MM.1S (cell line): ENCODE measurements around the gene NRIP3.
"Not testable (repeated sequence)": the region's sequence is repeated elsewhere in the genome, so short reads cannot be mapped to it uniquely, and the experiment has no call there.

Experiments
- DNase-seq: peaks from one replicate; pipeline ENCODE4 v3.0.0-alpha.2; 2015
- H2AFZ ChIP-seq: fragments of 300-600 bp; sonication (generic); 2 replicates; pipeline ENCODE4 v1.6.0; 2016; ENCODE audit warnings: antibody characterized with exemption, low read length
- H3F3A ChIP-seq: fragments of 300-600 bp; sonication (generic); 2 replicates; pipeline ENCODE4 v1.6.1; 2016; ENCODE audit warnings: mild to moderate bottlenecking, antibody characterized with exemption, low read length, moderate library complexity, mixed read lengths; ENCODE audit not compliant: insufficient read depth
- H3K27ac ChIP-seq: fragments of 300-600 bp; sonication (generic); 2 replicates; pipeline ENCODE4 v1.5.1; 2016; ENCODE audit warnings: mild to moderate bottlenecking, low read length
- H3K27me3 ChIP-seq: fragments of 300-600 bp; sonication (generic); replicated peaks from 2 replicates; pipeline ENCODE4 v1.6.0; 2016; ENCODE audit warnings: low read length; ENCODE audit not compliant: insufficient read depth
- H3K36me3 ChIP-seq: fragments of 300-600 bp; sonication (generic); replicated peaks from 2 replicates; pipeline ENCODE4 v1.6.1; 2016; ENCODE audit warnings: mild to moderate bottlenecking, low read length, mixed read lengths; ENCODE audit not compliant: insufficient read depth
- H3K4me1 ChIP-seq: fragments of 300-600 bp; sonication (generic); 2 replicates; pipeline ENCODE4 v1.6.1; 2016; ENCODE audit warnings: low read length, mixed read lengths
- H3K4me2 ChIP-seq: fragments of 300-600 bp; sonication (generic); 2 replicates; pipeline ENCODE4 v1.6.0; 2016; ENCODE audit warnings: low read depth, low read length
- H3K4me3 ChIP-seq: fragments of 300-600 bp; sonication (generic); 2 replicates; pipeline ENCODE4 v1.5.1; 2016; ENCODE audit warnings: low read length, mixed read lengths
- H3K79me2 ChIP-seq: fragments of 300-600 bp; sonication (generic); 2 replicates; pipeline ENCODE4 v1.6.1; 2016; ENCODE audit warnings: mixed run types, low read length, mixed read lengths
- H3K9ac ChIP-seq: fragments of 300-600 bp; sonication (generic); 2 replicates; pipeline ENCODE4 v1.6.1; 2016; ENCODE audit warnings: low read length, mixed read lengths
- H3K9me2 ChIP-seq: fragments of 300-600 bp; sonication (generic); replicated peaks from 2 replicates; pipeline ENCODE4 v1.6.1; 2016; ENCODE audit warnings: mild to moderate bottlenecking, low read length, mixed read lengths; ENCODE audit not compliant: insufficient read depth
- H3K9me3 ChIP-seq: fragments of 300-600 bp; sonication (generic); replicated peaks from 2 replicates; pipeline ENCODE4 v1.6.1; 2016; ENCODE audit warnings: mild to moderate bottlenecking, low read length, mixed read lengths; ENCODE audit not compliant: insufficient read depth
- H4K20me1 ChIP-seq: fragments of 300-600 bp; sonication (generic); 2 replicates; pipeline ENCODE4 v1.6.1; 2016; ENCODE audit warnings: mild to moderate bottlenecking, low read length, moderate library complexity, mixed read lengths; ENCODE audit not compliant: insufficient read depth
- CTCF ChIP-seq: fragments of 300-600 bp; sonication (generic); IDR thresholded peaks from 2 replicates; pipeline ENCODE4 v1.5.1; 2016; ENCODE audit warnings: antibody characterized with exemption, low read length, mixed read lengths
- EZH2 ChIP-seq: fragments of 300-600 bp; sonication (generic); optimal IDR thresholded peaks from 2 replicates; pipeline ENCODE3; 2017; ENCODE audit warnings: low read depth, mild to moderate bottlenecking, antibody characterized with exemption, low read length, mixed read lengths
- EZH2phosphoT487 ChIP-seq: fragments of 300-600 bp; sonication (generic); IDR thresholded peaks from 2 replicates; pipeline ENCODE4 v1.6.1; 2018; ENCODE audit warnings: antibody characterized with exemption, low read length

NRIP3 gene

GRCh38 chr11:9013373-9013772 is 9.6 kb upstream of the NRIP3 start:
- Histone ChIP-seq H4K20me1 (no peaks in the 10 kb centered on the region), H3K4me2 (no peak overlapping the region), H3K9ac (no peak overlapping the region), H3K9me2 (no peaks in the 10 kb centered on the region), H3K9me3 (no peaks in the 10 kb centered on the region), H3K79me2 (no peaks in the 10 kb centered on the region), H3K4me3 (no peak overlapping the region), H3K36me3 (no peaks in the 10 kb centered on the region), H3K27me3 (no peaks in the 10 kb centered on the region), H3K27ac (no peak overlapping the region), H3K4me1 (no peaks in the 10 kb centered on the region; the same call in 1 of the 2 replicates), H3F3A (no peaks in the 10 kb centered on the region), H2AFZ (no peak overlapping the region)
- TF ChIP-seq EZH2phosphoT487 (no peak), EZH2 (no peak), CTCF (no peak)
- DNase-seq = no peak

- not testable (repeated sequence) for H2AFZ ChIP-seq, H3K9ac ChIP-seq, H3K9me3 ChIP-seq, DNase-seq, H3K36me3 ChIP-seq, H3K9me2 ChIP-seq, H3F3A ChIP-seq, H3K27me3 ChIP-seq, H3K27ac ChIP-seq, H3K4me3 ChIP-seq, H3K4me1 ChIP-seq, H4K20me1 ChIP-seq, H3K79me2 ChIP-seq, H3K4me2 ChIP-seq
Observed at GRCh38 chr11:9009538-9009937, 5.7 kb upstream of the NRIP3 start.

- Histone ChIP-seq H2AFZ (no peak overlapping the region), H3K9me3 (no peaks in the 10 kb centered on the region), H3K9me2 (no peaks in the 10 kb centered on the region), H4K20me1 (no peaks in the 10 kb centered on the region), H3K4me3 (no peak overlapping the region), H3K36me3 (no peaks in the 10 kb centered on the region), H3F3A (no peaks in the 10 kb centered on the region), H3K4me2 (no peak overlapping the region), H3K27me3 (peaks cover 2% of the 10 kb centered on the region; the same call in 1 of the 2 replicates), H3K79me2 (no peaks in the 10 kb centered on the region), H3K9ac (no peak overlapping the region), H3K27ac (no peak overlapping the region), H3K4me1 (no peaks in the 10 kb centered on the region)
- no peak for DNase-seq
- TF ChIP-seq EZH2 (no peak), EZH2phosphoT487 (no peak), CTCF (no peak)
Observed at GRCh38 chr11:9008661-9009060, 4.9 kb upstream of the NRIP3 start.

GRCh38 chr11:9008011-9008550 is 4.3 kb upstream of the NRIP3 start:
- no peaks in the 10 kb centered on the region for H3K9me2 ChIP-seq
- no peaks in the 10 kb centered on the region for H3K4me1 ChIP-seq
- H3F3A ChIP-seq = no peaks in the 10 kb centered on the region
- no peaks in the 10 kb centered on the region for H3K36me3 ChIP-seq
- H3K9me3 ChIP-seq = no peaks in the 10 kb centered on the region
- H3K79me2 ChIP-seq = no peaks in the 10 kb centered on the region
- H3K4me2 ChIP-seq = no peak overlapping the region
- H3K9ac ChIP-seq = no peak overlapping the region
- peaks cover 8% of the 10 kb centered on the region; the same call in 1 of the 2 replicates for H3K27me3 ChIP-seq
- no peak for TF ChIP-seq CTCF
- TF ChIP-seq EZH2 = no peak
- TF ChIP-seq EZH2phosphoT487 = no peak
- no peak overlapping the region for H3K4me3 ChIP-seq
- H3K27ac ChIP-seq = no peak overlapping the region
- H2AFZ ChIP-seq = no peak overlapping the region
- H4K20me1 ChIP-seq = no peaks in the 10 kb centered on the region
- DNase-seq = no peak
